CD8-positive, alpha-beta memory T cell (primary cell): ENCODE results near the gene POU6F2. TPM values are rescaled to one million over a fixed set of nuclear protein-coding genes. Genes with fewer than 3 reads are reported as not detected.

ENCODE experiments used
- CTCF ChIA-PET: fragments of 350-600 bp; sonication (Branson Sonifier 250); formaldehyde crosslinking; loops from one replicate; lab custom pipeline; 2021; ENCODE audit warnings: antibody characterized with exemption; lab: Charles Lee
- POLR2A ChIA-PET: fragments of 350-600 bp; sonication (Branson Sonifier 250); formaldehyde crosslinking; loops from one replicate; lab custom pipeline; 2021; ENCODE audit warnings: antibody characterized with exemption; lab: Charles Lee
- DNase-seq, 5 donors: peaks; one replicate each; pipeline versions ENCODE4 v3.0.0 to v3.0.0-alpha.2; 2020 to 2022; ENCODE audit warnings: mixed read lengths in 1 of 5
- H3K27ac ChIP-seq: one replicate; pipeline ENCODE4 v1.7.0; 2013; ENCODE audit warnings: low read depth, mild to moderate bottlenecking, low read length, moderate library complexity
- H3K27me3 ChIP-seq: 2 replicates; pipeline ENCODE4 v1.7.0; 2013; ENCODE audit warnings: low read length, mild to moderate bottlenecking; ENCODE audit not compliant: insufficient read depth, poor library complexity, severe bottlenecking
- H3K36me3 ChIP-seq: 2 replicates; pipeline ENCODE4 v1.7.0; 2013; ENCODE audit warnings: mild to moderate bottlenecking, low read length, moderate library complexity; ENCODE audit not compliant: insufficient read depth
- H3K4me1 ChIP-seq: 2 replicates; pipeline ENCODE4 v1.7.0; 2013; ENCODE audit warnings: mild to moderate bottlenecking, low read length, moderate library complexity; ENCODE audit not compliant: insufficient read depth
- H3K4me3 ChIP-seq: 2 replicates; pipeline ENCODE4 v1.7.0; 2013; ENCODE audit warnings: mild to moderate bottlenecking, low read length
- H3K9me3 ChIP-seq: 2 replicates; pipeline ENCODE4 v1.7.0; 2013; ENCODE audit warnings: mild to moderate bottlenecking, low read length
- H3K27ac Mint-ChIP-seq, 8 donors: one replicate each; pipeline ENCODE4 v1.8.0; 2020 to 2021; ENCODE audit warnings: mixed read lengths in 8 of 8, mild to moderate bottlenecking in 6 of 8, inconsistent platforms in 3 of 8, moderate library complexity in 3 of 8
- H3K27me3 Mint-ChIP-seq, 2 donors: one replicate each; pipeline ENCODE4 v1.8.0; 2020 to 2021; ENCODE audit warnings: mixed read lengths in 2 of 2, mild to moderate bottlenecking in 1 of 2, moderate library complexity in 1 of 2
- H3K36me3 Mint-ChIP-seq, 3 donors: one replicate each; pipeline ENCODE4 v1.8.0; 2020 to 2021; ENCODE audit warnings: mixed read lengths in 3 of 3, inconsistent platforms in 1 of 3, mild to moderate bottlenecking in 1 of 3
- H3K4me1 Mint-ChIP-seq, 3 donors: one replicate each; pipeline ENCODE4 v1.8.0; 2020 to 2021; ENCODE audit warnings: mixed read lengths in 3 of 3, inconsistent platforms in 1 of 3, mild to moderate bottlenecking in 1 of 3
- H3K4me3 Mint-ChIP-seq, 7 donors: one replicate each; pipeline ENCODE4 v1.8.0; 2020 to 2021; ENCODE audit warnings: mixed read lengths in 7 of 7, mild to moderate bottlenecking in 6 of 7, moderate library complexity in 4 of 7, inconsistent platforms in 2 of 7
- H3K9me3 Mint-ChIP-seq, 5 donors: one replicate each; pipeline ENCODE4 v1.8.0; 2020 to 2022; ENCODE audit warnings: mixed read lengths in 5 of 5, mild to moderate bottlenecking in 3 of 5, moderate library complexity in 2 of 5, inconsistent platforms in 1 of 5
- polyA plus RNA-seq: library from polyadenylated mRNA; unstranded; fragments of 300-500 nt; fragmentation: Illumina TruSeq; gene quantifications from one replicate; pipeline ENCODE4 v1.2.3, GENCODE V29; 2021
- total RNA-seq, 2 experiments: library from RNA; stranded (reverse); gene quantifications; one replicate each; pipeline ENCODE4 v1.2.3, GENCODE V29; 2021

The POU6F2 gene
- total RNA-seq (not detected), polyA plus RNA-seq (not detected)

- CTCF ChIA-PET: no interaction called here
- Histone ChIP-seq H3K9me3 (no peaks in the 10 kb centered on the region), H3K36me3 (no peaks in the 10 kb centered on the region), H3K4me1 (no peaks in the 10 kb centered on the region), H3K27ac (no peak within 1 kb of the TSS), H3K4me3 (no peak within 1 kb of the TSS), H3K27me3 (no peaks in the 10 kb centered on the region)
- Mint-ChIP-seq H3K4me3 (no peak within 1 kb of the TSS), H3K36me3 (no peaks in the 10 kb centered on the region), H3K9me3 (peaks cover 0 to 2% (median 0%) of the 10 kb centered on the region in 5 donors), H3K27ac (no peak within 1 kb of the TSS), H3K4me1 (no peaks in the 10 kb centered on the region), H3K27me3 (peaks cover 35 to 60% of the 10 kb centered on the region in 2 donors)
- no peak for DNase-seq
- POLR2A ChIA-PET: no interaction called here
Measured at GRCh38 chr7:38977685-38978084, at the start of gene POU6F2. Gene POU6F2, plus strand, starts transcription at chr7:38977909. Its CDS starts 45 bp downstream, at chr7:38977954.

GRCh38 chr7:38928506-38928905 lies 49.2 kb upstream of the POU6F2 start:
- Mint-ChIP-seq H3K9me3 (no peaks in the 10 kb centered on the region), H3K27ac (no peak overlapping the region), H3K36me3 (no peaks in the 10 kb centered on the region), H3K4me1 (peaks cover 0 to 4% (median 0%) of the 10 kb centered on the region in 3 donors), H3K27me3 (peaks cover 3 to 7% of the 10 kb centered on the region in 2 donors), H3K4me3 (no peak overlapping the region)
- H3K9me3 ChIP-seq: no peaks in the 10 kb centered on the region
- CTCF ChIA-PET: no interaction called here
- H3K27me3 ChIP-seq: no peaks in the 10 kb centered on the region
- POLR2A ChIA-PET: no interaction called here
- DNase-seq: no peak
- H3K36me3 ChIP-seq: no peaks in the 10 kb centered on the region
- no peaks in the 10 kb centered on the region for H3K4me1 ChIP-seq
- no peak overlapping the region for H3K27ac ChIP-seq
- H3K4me3 ChIP-seq: no peak overlapping the region

GRCh38 chr7:38929460-38930171 lies 48.1 kb upstream of the POU6F2 start:
- CTCF ChIA-PET: no interaction called here
- no peak overlapping the region for H3K27ac Mint-ChIP-seq

GRCh38 chr7:38932509-38933168 lies 45.1 kb upstream of the POU6F2 start:
- H3K9me3 Mint-ChIP-seq: no peaks in the 10 kb centered on the region
- no peak overlapping the region for H3K27ac Mint-ChIP-seq
- no peaks in the 10 kb centered on the region for H3K36me3 Mint-ChIP-seq
- Histone ChIP-seq H3K27me3 (no peaks in the 10 kb centered on the region), H3K4me1 (no peaks in the 10 kb centered on the region), H3K4me3 (no peak overlapping the region), H3K36me3 (no peaks in the 10 kb centered on the region), H3K9me3 (no peaks in the 10 kb centered on the region), H3K27ac (no peak overlapping the region)
- peaks cover 0 to 4% (median 0%) of the 10 kb centered on the region in 3 donors for H3K4me1 Mint-ChIP-seq
- CTCF ChIA-PET: interaction anchor here (0.7 kb wide), 1 partner anchor 10 kb away, joined by 3 read pairs; no protein-coding TSS in a partner anchor
- peak in 3 of 5 donors; percentile 6 to 32 (median 6) for DNase-seq
- H3K27me3 Mint-ChIP-seq: peaks cover 5 to 10% of the 10 kb centered on the region in 2 donors
- POLR2A ChIA-PET: no interaction called here
- no peak overlapping the region for H3K4me3 Mint-ChIP-seq

More at GRCh38 chr7:38929460-38930171, 48.1 kb upstream of the POU6F2 start:
- H3K9me3 Mint-ChIP-seq: no peaks in the 10 kb centered on the region
- Histone ChIP-seq H3K36me3 (no peaks in the 10 kb centered on the region), H3K27me3 (no peaks in the 10 kb centered on the region), H3K4me3 (no peak overlapping the region), H3K9me3 (no peaks in the 10 kb centered on the region), H3K4me1 (no peaks in the 10 kb centered on the region), H3K27ac (no peak overlapping the region)
- peaks cover 3 to 7% of the 10 kb centered on the region in 2 donors for H3K27me3 Mint-ChIP-seq
- no peak for DNase-seq
- no peak overlapping the region for H3K4me3 Mint-ChIP-seq
- no peaks in the 10 kb centered on the region for H3K36me3 Mint-ChIP-seq
- H3K4me1 Mint-ChIP-seq: peaks cover 0 to 4% (median 0%) of the 10 kb centered on the region in 3 donors
- POLR2A ChIA-PET: no interaction called here

GRCh38 chr7:38934051-38934450 lies 43.7 kb upstream of the POU6F2 start:
- H3K36me3 ChIP-seq: no peaks in the 10 kb centered on the region
- H3K27me3 ChIP-seq: no peaks in the 10 kb centered on the region
- H3K9me3 ChIP-seq: no peaks in the 10 kb centered on the region
- H3K4me1 ChIP-seq: no peaks in the 10 kb centered on the region
- Mint-ChIP-seq H3K4me1 (peaks cover 0 to 4% (median 0%) of the 10 kb centered on the region in 3 donors), H3K4me3 (no peak overlapping the region), H3K27me3 (peaks cover 5 to 13% of the 10 kb centered on the region in 2 donors), H3K9me3 (no peaks in the 10 kb centered on the region), H3K27ac (no peak overlapping the region), H3K36me3 (no peaks in the 10 kb centered on the region)
- DNase-seq: no peak
- no peak overlapping the region for H3K27ac ChIP-seq
- no peak overlapping the region for H3K4me3 ChIP-seq
- ChIA-PET POLR2A (no interaction called here), CTCF (no interaction called here)

GRCh38 chr7:38934536-38934935 lies 43.2 kb upstream of the POU6F2 start:
- ChIA-PET POLR2A (no interaction called here), CTCF (no interaction called here)
- Histone ChIP-seq H3K36me3 (no peaks in the 10 kb centered on the region), H3K27me3 (no peaks in the 10 kb centered on the region), H3K27ac (no peak overlapping the region), H3K9me3 (no peaks in the 10 kb centered on the region), H3K4me1 (no peaks in the 10 kb centered on the region), H3K4me3 (no peak overlapping the region)
- Mint-ChIP-seq H3K4me3 (no peak overlapping the region), H3K27ac (no peak overlapping the region), H3K27me3 (peaks cover 5 to 15% of the 10 kb centered on the region in 2 donors), H3K36me3 (no peaks in the 10 kb centered on the region), H3K9me3 (no peaks in the 10 kb centered on the region), H3K4me1 (peaks cover 0 to 4% (median 0%) of the 10 kb centered on the region in 3 donors)
- DNase-seq: no peak

GRCh38 chr7:38936641-38937040 lies 41.1 kb upstream of the POU6F2 start:
- no peak overlapping the region for H3K4me3 Mint-ChIP-seq
- H3K27ac ChIP-seq: no peak overlapping the region
- H3K9me3 ChIP-seq: no peaks in the 10 kb centered on the region
- ChIA-PET CTCF (no interaction called here), POLR2A (no interaction called here)
- no peaks in the 10 kb centered on the region for H3K9me3 Mint-ChIP-seq
- DNase-seq: no peak
- peaks cover 8 to 13% of the 10 kb centered on the region in 2 donors for H3K27me3 Mint-ChIP-seq
- H3K36me3 Mint-ChIP-seq: no peaks in the 10 kb centered on the region
- peaks cover 0 to 4% (median 0%) of the 10 kb centered on the region in 3 donors for H3K4me1 Mint-ChIP-seq
- no peaks in the 10 kb centered on the region for H3K27me3 ChIP-seq
- H3K4me3 ChIP-seq: no peak overlapping the region
- no peaks in the 10 kb centered on the region for H3K4me1 ChIP-seq
- no peaks in the 10 kb centered on the region for H3K36me3 ChIP-seq
- H3K27ac Mint-ChIP-seq: no peak overlapping the region

- H3K27me3 Mint-ChIP-seq: peaks cover 10 to 19% of the 10 kb centered on the region in 2 donors
- H3K36me3 ChIP-seq: no peaks in the 10 kb centered on the region
- no peaks in the 10 kb centered on the region for H3K9me3 ChIP-seq
- H3K4me3 Mint-ChIP-seq: no peak overlapping the region
- ChIA-PET CTCF (no interaction called here), POLR2A (no interaction called here)
- no peaks in the 10 kb centered on the region for H3K36me3 Mint-ChIP-seq
- no peak overlapping the region for H3K4me3 ChIP-seq
- H3K9me3 Mint-ChIP-seq: no peaks in the 10 kb centered on the region
- H3K27ac Mint-ChIP-seq: no peak overlapping the region
- no peaks in the 10 kb centered on the region for H3K4me1 Mint-ChIP-seq
- H3K4me1 ChIP-seq: no peaks in the 10 kb centered on the region
- no peaks in the 10 kb centered on the region for H3K27me3 ChIP-seq
- DNase-seq: no peak
- no peak overlapping the region for H3K27ac ChIP-seq
Measured at GRCh38 chr7:38938001-38938485, 39.7 kb upstream of the POU6F2 start.
